ENCODE results near the gene MAMDC2. TPM values are rescaled to one million over a fixed set of nuclear protein-coding genes. Genes with fewer than 3 reads are reported as not detected.

Gene MAMDC2
- total and polyA plus RNA-seq, 2 of the 8 experiments (the other 6 are each of a cell fraction or from before 2014, with no cell fraction given): 6.1 to 15.4 TPM

DNA sequence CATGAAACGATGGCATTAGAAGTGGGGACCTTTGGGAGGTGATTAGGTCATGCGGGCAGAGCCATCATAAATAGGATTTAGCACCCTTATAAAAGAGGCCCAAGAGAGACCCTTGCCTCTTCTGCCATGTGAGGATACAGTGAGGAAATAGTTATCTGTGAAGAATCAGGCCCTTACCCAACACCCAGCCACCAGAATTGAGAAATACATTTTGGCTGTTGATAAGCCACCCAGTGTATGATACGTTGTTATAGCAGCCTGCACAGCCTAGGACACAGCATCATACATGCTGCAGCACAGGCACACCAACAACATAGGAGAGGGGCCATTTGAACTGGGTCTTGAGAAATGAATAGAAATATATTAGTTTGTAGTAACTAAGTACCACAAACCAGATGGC lies 8.0 kb upstream of the MAMDC2 start (continued):
- TF ChIP-seq, protein P1, sequence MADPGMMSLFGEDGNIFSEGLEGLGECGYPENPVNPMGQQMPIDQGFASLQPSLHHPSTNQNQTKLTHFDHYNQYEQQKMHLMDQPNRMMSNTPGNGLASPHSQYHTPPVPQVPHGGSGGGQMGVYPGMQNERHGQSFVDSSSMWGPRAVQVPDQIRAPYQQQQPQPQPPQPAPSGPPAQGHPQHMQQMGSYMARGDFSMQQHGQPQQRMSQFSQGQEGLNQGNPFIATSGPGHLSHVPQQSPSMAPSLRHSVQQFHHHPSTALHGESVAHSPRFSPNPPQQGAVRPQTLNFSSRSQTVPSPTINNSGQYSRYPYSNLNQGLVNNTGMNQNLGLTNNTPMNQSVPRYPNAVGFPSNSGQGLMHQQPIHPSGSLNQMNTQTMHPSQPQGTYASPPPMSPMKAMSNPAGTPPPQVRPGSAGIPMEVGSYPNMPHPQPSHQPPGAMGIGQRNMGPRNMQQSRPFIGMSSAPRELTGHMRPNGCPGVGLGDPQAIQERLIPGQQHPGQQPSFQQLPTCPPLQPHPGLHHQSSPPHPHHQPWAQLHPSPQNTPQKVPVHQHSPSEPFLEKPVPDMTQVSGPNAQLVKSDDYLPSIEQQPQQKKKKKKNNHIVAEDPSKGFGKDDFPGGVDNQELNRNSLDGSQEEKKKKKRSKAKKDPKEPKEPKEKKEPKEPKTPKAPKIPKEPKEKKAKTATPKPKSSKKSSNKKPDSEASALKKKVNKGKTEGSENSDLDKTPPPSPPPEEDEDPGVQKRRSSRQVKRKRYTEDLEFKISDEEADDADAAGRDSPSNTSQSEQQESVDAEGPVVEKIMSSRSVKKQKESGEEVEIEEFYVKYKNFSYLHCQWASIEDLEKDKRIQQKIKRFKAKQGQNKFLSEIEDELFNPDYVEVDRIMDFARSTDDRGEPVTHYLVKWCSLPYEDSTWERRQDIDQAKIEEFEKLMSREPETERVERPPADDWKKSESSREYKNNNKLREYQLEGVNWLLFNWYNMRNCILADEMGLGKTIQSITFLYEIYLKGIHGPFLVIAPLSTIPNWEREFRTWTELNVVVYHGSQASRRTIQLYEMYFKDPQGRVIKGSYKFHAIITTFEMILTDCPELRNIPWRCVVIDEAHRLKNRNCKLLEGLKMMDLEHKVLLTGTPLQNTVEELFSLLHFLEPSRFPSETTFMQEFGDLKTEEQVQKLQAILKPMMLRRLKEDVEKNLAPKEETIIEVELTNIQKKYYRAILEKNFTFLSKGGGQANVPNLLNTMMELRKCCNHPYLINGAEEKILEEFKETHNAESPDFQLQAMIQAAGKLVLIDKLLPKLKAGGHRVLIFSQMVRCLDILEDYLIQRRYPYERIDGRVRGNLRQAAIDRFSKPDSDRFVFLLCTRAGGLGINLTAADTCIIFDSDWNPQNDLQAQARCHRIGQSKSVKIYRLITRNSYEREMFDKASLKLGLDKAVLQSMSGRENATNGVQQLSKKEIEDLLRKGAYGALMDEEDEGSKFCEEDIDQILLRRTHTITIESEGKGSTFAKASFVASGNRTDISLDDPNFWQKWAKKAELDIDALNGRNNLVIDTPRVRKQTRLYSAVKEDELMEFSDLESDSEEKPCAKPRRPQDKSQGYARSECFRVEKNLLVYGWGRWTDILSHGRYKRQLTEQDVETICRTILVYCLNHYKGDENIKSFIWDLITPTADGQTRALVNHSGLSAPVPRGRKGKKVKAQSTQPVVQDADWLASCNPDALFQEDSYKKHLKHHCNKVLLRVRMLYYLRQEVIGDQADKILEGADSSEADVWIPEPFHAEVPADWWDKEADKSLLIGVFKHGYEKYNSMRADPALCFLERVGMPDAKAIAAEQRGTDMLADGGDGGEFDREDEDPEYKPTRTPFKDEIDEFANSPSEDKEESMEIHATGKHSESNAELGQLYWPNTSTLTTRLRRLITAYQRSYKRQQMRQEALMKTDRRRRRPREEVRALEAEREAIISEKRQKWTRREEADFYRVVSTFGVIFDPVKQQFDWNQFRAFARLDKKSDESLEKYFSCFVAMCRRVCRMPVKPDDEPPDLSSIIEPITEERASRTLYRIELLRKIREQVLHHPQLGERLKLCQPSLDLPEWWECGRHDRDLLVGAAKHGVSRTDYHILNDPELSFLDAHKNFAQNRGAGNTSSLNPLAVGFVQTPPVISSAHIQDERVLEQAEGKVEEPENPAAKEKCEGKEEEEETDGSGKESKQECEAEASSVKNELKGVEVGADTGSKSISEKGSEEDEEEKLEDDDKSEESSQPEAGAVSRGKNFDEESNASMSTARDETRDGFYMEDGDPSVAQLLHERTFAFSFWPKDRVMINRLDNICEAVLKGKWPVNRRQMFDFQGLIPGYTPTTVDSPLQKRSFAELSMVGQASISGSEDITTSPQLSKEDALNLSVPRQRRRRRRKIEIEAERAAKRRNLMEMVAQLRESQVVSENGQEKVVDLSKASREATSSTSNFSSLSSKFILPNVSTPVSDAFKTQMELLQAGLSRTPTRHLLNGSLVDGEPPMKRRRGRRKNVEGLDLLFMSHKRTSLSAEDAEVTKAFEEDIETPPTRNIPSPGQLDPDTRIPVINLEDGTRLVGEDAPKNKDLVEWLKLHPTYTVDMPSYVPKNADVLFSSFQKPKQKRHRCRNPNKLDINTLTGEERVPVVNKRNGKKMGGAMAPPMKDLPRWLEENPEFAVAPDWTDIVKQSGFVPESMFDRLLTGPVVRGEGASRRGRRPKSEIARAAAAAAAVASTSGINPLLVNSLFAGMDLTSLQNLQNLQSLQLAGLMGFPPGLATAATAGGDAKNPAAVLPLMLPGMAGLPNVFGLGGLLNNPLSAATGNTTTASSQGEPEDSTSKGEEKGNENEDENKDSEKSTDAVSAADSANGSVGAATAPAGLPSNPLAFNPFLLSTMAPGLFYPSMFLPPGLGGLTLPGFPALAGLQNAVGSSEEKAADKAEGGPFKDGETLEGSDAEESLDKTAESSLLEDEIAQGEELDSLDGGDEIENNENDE (IDR thresholded peaks at IDR 0.05; ENCODE audit: insufficient replicate concordance, low read length): no peak
- no peak for TF ChIP-seq POLR2AphosphoS5 (IDR thresholded peaks at IDR 0.05; ENCODE audit: low read depth, low read length)
- TF ChIP-seq ASH2L (IDR thresholded peaks at IDR 0.05; ENCODE audit: low read length): no peak
- TF ChIP-seq MAFK (IDR thresholded peaks at IDR 0.05; ENCODE audit: low read depth, low read length): no peak
- no peak for TF ChIP-seq POLR2A (IDR thresholded peaks at IDR 0.05; ENCODE audit: control extremely low read depth in 1 of 2, low read depth in 2 of 2, low read length in 2 of 2)
- no peak for TF ChIP-seq RFX5 (IDR thresholded peaks at IDR 0.05; ENCODE audit: borderline replicate concordance, low read depth, low read length)
- no peak for TF ChIP-seq CBX5 (IDR thresholded peaks at IDR 0.05; ENCODE audit: low read depth, low read length)
- no peak for TF ChIP-seq HDAC6 (IDR thresholded peaks at IDR 0.05; ENCODE audit: low read depth, low read length)
- no peak for TF ChIP-seq RBBP5 (IDR thresholded peaks at IDR 0.05; ENCODE audit: borderline replicate concordance, low read depth, low read length)
- no peak for TF ChIP-seq NRF1 (IDR thresholded peaks at IDR 0.05; ENCODE audit: low read depth, low read length)
- no peak for TF ChIP-seq TEAD4 (IDR thresholded peaks at IDR 0.05; ENCODE audit: low read depth, low read length)
- TF ChIP-seq EP300 (IDR thresholded peaks at IDR 0.05; ENCODE audit: borderline replicate concordance in 1 of 2, low read depth in 2 of 2, low read length in 2 of 2): no peak
- TF ChIP-seq TAF7 (optimal IDR thresholded peaks at IDR 0.05; ENCODE audit: borderline replicate concordance, low read depth, low read length): no peak

Measured in H1 (cell line).